Fibroblast of villous mesenchyme (primary cell): ENCODE data around the gene SEMA3G. TPM values are rescaled to one million over a fixed set of nuclear protein-coding genes. Genes with fewer than 3 reads are reported as not detected.

Source experiments
- DNase-seq: peaks from one replicate; pipeline ENCODE4 v3.0.0-alpha.2; 2010; ENCODE audit warnings: low read depth
- H3K4me3 ChIP-seq: 2 replicates; pipeline ENCODE4 v1.5.1; 2011; ENCODE audit warnings: low read depth, mild to moderate bottlenecking, low read length
- CTCF ChIP-seq: IDR thresholded peaks from 2 replicates; pipeline ENCODE4 v1.5.1; 2012; ENCODE audit warnings: low read depth, mild to moderate bottlenecking, low read length; ENCODE audit not compliant: insufficient read depth
- total RNA-seq: library from RNA; depleted of rRNA; stranded (reverse); fragments of >200 nt; gene quantifications from 2 replicates; pipeline ENCODE4 v1.2.3, GENCODE V29; 2012

The SEMA3G gene
- 0.32 TPM in 1 of 2 replicates, not detected in the other for total RNA-seq

- peak; percentile 50 for TF ChIP-seq CTCF
- peak; percentile 55 for DNase-seq
- no peak within 1 kb of the TSS for H3K4me3 ChIP-seq
Measured at GRCh38 chr3:52444860-52445793, at the start of gene SEMA3G. SEMA3G (minus strand) TSS chr3:52445103; CDS start chr3:52445027, 76 bp downstream.

GRCh38 chr3:52494445-52494844, 49.5 kb upstream of the SEMA3G start:
- H3K4me3 ChIP-seq = no peak overlapping the region
- no peak for DNase-seq
- no peak for TF ChIP-seq CTCF

GRCh38 chr3:52493232-52494017, 48.5 kb upstream of the SEMA3G start:
- no peak overlapping the region for H3K4me3 ChIP-seq
- DNase-seq = no peak
- TF ChIP-seq CTCF = no peak

GRCh38 chr3:52492059-52492458, 47.2 kb upstream of the SEMA3G start:
- TF ChIP-seq CTCF = no peak
- no peak for DNase-seq

GRCh38 chr3:52490939-52491526, 46.1 kb upstream of the SEMA3G start:
- DNase-seq = no peak
- TF ChIP-seq CTCF = no peak
- no peak overlapping the region for H3K4me3 ChIP-seq

More at GRCh38 chr3:52492059-52492458, 47.2 kb upstream of the SEMA3G start:
- H3K4me3 ChIP-seq = no peak overlapping the region

- no peak overlapping the region for H3K4me3 ChIP-seq
- no peak for DNase-seq
- TF ChIP-seq CTCF = no peak
Measured at GRCh38 chr3:52490035-52490938, 45.4 kb upstream of the SEMA3G start.
